ENCODE measurements around the gene RRP9.
"Not testable (repeated sequence)": the region's sequence is repeated elsewhere in the genome, so short reads cannot be mapped to it uniquely, and the experiment has no call there.

Gene RRP9

DNA sequence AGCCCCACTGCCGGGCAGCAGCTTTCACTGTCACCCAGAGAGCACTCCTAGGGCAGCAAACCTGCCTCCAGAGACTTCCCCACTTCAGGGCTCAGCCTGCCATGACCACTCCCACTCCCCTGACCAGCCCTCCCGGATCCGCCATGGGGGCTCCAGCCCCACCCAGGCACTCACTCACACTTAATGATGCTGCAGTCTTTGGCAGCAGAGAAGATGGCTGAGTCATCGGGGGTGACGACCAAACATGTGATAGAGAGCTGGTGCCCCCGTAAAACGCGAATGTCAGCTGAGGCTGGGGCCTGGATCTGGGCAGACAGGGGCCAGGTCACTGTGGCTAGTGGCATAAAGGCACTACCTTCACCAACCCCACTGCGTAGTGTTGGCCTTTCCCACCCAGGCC is 4.7 kb downstream of the RRP9 start:
- DNase-seq: no peak

DNA sequence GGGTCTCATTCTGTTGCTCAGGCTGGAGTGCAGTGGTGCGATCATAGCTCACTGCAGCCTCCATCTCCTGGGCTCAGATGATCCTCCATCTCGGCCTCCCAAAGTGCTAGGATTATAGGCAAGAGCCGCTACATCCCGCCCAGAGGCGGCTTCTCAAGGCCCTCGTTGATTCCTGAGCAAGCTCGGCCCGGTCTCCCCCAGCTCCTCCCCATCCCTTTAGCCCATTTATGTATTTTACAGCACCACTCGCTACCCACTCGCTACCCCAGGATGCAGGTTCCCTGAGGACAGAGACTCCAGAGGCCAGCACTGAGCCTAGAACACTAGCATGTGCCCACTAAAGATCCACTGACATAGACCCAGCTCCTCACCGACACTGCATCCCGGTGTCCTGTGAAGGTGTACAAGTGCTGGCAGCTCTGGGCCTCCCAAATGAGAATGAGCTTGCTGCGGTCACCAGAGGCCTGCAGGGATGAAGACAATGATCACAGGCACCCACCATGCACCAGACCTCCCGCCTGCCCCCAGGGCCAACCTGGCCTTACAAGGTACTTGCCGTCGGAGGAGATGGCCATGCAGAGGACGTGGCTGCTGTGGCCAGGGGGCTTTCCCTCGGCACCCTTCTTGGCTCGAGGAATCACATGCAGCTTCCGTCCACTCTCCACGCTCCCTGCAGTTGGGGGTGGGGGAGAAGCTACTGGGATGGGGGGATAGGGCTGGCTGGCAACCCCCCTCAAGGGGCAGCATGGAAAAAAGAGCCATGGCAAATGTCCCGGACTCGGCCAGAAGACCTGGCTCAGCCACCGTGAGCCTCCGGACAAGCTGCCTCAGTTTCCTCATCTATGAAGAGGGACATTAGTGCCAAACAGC is 5.6 kb downstream of the RRP9 start:
- no peak for DNase-seq

DNA sequence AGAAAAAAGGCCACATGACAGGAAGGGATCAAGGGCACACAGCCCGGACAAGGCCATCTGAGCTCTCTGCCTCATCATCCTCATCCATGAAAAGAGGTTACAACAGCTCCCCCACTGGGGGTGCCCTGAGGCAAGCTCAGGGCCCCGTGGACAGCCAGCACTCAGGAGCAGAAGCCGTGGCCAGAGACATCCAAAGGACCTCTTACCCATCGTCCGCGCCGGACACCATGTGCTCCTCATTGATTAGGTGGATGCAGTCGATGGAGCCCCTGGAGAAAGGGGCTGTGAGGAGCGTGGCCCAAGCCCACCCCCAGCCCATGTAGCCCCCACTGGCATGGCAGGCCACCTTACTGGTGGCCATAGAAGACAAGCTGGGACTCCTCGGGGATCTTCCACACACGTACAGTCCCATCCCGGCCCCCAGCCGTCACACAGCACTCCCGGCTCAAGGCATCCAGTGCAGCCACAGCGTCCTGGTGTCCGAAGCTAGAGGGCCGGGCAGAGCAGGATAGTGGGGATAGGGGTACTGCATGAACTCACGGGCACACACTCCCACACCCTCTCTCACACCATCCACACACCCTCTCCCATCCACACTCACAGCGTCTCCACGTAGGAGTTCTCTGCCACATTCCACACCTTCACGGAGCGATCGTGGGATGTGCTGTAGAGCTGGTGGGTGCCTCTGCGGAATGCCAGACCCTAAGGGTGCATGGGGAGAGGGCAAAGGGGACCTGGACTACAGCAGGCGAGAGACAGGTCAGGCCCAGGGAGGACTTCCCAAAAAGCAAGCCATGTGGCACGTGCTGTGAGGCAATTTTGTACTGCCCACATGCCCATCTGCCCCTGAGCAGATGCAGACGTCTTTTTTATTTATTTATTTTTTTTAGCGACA is 6.5 kb downstream of the RRP9 start:
- DNase-seq: no peak

DNA sequence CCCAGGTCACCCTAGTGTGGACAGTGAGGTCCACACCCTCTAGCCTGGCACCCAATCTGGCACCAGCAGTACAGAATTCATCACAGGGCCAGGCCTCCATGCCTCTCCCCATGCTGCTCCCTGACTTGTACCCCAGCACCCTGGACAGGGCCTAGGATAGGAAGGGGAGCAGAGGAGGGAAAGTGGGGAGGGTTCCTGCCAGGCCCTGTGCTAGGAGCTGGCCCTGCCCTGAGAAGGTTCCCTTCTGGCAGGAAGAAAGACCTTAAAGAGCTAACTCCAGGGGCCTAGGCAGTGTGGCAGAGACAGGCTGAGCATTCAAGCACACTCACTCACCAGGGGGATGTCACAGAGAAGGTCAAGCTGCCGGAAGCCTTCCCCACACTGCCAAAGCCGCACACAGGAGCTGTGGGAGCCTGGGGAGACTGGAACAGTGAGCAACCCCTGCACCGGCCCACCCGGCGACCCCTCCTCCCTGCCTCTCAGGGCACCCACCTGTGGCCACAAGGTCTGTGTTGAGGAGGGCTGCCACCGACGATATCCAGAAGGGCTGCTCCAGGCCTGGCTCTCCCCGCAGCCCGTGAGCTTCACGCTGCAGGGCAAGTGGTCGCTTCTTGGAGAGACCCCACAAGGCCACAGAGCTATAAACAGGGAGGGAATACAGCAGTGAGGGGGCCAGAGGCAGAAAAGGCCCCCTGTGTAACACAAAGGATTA is 7.4 kb downstream of the RRP9 start:
- no peak for DNase-seq

DNA sequence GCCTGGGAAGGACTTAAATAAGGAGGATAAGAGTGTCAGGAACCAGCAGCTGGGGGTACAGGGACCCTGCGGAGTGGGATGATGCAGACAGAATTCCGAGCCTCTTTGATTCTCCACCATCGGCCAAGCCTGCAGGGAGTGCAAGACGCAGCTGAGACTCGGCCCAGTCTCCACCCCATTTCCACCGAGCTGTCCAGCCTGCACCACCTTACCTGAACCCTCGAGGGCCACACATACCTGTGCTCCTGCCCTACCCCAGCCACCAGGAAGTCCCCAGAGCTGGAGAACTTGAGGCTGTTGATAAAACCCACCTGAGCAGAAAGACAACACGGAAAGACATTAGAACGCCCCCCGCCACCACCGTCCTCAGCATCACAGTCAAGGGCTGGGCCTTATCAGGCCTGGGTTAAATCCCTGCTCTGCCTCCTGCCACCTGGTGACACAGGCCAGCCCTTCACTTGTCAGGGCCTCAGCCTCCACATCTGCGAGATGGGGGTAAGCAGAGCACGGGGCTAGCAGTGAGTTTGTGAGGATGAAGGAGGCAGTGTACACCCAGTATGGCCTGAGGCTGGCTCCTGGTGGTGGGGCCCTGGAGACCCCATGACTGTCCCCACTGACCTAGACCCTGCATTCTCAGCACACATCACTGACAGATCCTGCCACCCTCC is 8.1 kb downstream of the RRP9 start:
- no peak for DNase-seq

DNA sequence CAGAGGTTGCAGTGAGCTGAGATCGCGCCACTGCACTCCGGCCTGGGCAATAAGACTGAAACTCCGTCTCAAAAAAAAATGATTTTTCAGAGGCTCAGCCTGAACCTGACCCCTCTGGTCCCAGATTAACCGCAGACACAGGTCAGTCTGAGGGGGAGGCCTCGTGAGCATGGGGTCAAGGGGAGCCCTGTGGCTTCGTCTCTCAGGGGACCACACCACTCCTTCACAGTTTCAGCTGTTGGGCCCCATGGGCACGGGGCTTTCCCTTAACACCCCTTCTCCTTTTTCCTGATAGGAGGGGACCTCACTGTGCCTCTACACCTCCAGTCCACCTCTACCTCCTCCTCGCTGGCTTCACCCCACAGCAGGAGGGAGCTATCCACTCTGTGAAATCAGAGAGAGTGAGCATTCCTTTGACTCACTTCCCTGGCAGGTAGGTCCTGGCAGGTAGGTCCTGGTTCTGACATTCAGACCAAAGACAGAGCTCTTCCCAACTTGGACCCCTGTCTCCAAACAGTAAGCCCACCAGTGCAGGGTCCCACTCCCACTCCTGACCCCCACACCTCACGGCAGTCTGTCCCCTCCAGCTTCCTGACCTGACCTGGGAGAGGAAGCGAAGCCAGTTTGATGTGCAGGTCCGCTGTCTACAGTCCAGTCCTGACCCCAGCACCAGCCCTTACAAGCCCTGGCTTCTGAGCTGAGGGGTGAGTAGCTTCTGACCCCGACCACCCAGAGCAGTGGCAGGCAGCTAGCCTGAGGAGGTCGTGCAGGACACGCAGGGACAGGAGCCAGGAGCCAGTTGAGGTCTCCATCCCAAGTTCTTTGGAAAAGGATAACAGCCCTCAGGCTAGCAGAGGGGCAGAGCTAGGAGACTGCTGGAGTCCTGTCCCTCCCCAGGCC is 9.0 kb downstream of the RRP9 start:
- no peak for DNase-seq

DNA sequence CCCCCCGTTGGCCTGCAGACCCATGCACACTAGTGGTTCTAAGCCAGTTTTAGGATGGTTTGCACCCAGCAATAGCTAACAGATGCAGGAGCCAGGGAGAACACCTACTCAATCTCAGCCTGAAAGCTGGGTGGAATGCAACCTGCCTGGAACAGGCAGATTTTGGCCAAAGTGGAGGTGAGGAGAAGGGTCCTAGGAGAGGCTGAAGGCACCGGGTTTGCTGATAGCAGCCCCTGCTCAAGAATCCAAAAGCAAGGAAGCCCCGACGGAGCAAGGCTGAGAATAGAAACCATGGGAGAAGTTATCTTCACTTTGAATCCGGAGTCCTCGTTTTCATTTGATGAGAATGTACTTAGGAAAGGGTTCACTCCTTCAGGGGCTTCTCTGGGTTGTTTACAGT is 9.9 kb downstream of the RRP9 start:
- DNase-seq: no peak

DNA sequence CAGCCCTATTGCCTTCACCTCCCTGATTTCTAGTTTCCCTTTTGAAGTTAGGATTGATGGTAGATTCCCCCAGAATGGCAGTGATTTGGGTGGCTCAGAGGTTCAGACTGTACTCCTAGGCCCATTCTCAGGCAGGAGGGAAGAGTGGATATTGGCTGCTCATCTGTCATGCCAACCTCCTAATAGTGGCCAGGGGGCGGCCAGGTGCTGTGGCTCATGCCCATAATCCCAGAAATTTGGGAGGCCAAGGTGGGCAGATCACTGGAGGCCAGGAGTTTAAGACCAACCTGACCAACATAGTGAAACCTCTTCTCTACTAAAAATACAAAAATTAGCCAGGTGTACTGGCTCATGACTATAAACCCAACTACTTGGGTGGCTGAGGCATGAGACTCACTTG is 11.3 kb downstream of the RRP9 start:
- no peak for DNase-seq

DNA sequence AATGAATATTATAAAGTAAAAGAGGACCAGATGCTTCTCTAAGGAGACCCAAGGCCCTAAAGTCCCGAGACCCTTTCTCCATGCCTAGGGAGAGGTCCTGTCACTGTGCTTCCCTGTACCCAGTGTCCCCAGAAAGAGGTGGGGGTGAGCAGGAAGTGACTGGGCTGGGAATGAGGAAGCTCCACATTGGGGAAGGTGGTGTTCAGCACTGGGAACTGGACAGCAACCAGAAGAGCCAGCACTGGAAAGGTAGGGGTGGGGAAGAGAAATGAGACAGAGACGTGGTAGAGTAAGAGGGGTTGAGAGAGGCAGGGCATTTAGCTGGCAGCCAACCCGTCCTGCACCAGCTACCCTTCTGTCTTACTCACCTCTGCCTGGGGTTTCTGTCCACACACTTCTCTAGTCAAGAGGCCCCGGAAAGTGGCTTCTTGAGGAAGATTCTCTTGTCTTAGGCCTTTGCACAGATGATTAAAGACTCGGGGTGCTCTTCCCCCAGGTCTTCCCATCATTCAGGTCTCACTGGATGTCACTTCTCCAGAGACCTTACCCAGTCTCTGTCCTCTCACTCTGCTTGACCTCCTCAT is 12.2 kb downstream of the RRP9 start:
- no peak for DNase-seq

DNA sequence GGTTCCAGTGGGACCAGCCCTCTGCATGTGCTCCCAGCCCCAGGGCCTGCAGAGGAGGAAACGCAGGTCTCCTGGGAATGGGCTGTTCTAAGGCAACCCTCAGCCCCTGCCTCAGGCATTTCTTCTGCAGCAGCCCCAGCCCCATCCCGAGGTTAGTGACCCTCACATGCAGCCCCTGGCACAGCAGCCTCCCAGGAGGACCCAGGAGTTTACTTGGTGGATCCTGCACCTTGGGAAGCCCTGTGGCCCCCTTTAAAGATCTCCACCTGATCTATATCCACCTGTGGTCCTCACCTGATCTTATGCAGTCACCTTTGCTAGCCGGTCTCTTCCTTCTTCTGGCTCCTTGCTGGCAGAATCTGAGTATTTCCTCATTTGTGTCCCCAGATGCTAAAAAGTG is 12.7 kb downstream of the RRP9 start:
- DNase-seq: not testable (repeated sequence)

DNA sequence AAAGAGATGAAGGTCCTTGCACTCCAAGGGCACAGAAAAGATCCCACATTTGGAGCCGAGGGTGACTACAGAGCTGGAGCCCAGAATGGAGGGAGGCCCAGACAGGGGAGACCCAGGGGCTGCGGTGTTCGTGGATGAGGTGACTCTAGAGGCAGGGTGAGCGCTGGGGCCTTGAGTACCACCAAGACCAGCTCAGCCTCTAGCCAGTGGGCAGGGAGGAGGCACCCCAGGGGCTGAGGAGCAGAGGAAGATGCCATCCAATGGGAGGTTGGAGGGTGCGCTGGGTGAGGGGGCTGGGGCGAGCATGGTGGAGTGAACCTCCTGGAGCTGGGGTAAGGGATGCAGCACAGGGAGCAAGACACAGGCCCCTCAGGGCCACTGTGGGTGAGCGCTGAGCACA is 13.3 kb downstream of the RRP9 start:
- no peak for DNase-seq

DNA sequence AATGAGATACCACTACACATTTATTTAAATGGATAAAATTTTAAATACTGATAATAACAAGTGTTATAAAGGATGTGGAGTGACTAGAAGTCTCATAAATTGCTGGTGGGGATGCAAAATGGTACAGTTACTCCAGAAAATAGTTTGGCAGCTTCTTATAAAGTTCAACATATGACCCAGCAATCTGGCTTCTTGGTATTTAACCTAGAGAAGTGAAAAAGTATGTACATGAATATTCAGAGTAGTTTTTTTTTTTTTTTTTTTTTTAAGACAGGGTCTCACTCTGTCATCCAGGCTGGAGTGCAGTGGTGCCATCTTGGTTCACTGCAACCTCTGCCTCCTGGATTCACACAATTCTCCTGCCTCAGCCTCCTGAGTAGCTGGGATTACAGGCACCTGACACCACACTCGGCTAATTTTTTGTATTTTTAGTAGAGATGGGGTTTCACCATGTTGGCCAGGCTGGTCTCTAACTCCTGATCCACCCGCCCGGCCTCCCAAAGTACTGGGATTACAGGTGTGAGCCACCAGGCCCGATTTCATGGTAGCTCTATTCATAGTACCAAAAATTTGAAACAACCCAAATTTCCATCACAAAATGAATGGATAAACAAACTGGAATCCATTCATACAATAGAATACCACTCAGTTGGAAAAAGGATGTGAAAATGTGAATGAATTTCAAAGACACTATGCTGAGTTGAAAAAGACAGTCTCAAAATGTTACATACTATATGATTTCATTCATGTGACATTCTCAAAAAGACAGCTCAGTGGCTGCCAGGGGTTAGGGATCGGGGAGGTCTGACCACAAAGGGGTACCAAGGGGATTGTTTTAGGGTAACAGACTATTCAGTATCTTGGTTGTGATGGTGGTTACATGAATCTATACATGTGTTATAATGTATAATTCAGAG is 14.4 kb downstream of the RRP9 start:
- DNase-seq: no peak

DNA sequence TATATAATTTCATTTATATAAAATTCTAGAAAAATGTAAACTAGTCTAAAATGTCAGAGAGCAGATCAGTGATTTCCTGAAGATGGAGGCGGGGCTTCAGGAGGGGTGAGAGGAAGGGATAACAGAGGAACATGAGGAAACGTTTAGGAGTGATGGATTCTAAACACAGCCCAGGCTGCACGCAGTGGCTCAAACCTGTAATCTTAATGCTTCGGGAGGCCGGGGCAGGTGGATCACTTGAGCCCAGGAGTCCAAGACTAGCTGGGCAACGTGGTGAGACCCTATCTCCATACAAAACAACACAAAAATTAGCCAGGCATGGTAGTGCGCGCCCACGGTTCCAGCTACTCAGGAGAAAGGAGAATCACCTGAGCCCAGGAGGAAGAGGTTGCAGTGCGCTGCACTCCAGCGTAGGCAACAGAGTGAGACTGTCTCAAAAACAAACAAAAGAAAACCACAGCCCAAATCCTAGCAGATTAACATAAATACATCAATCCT is 20.6 kb downstream of the RRP9 start:
- no peak for DNase-seq

DNA sequence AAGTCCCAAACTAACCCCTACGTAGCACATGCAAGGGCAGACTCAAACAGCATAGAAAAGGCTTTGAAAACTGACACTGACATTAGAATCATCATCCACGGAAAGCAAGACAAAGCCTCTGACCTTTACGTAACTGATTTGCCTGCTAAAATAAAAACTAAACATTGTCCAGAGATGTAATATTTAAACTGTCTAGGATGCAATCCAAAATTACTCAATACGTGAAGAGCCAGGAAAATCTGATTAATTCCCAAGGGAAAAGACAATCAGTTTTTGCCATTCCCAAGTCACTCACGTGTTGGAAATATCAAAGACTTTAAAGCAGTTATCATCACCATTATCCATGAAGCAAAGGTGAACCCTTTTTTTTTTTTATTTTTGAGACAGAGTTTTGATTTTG is 25.3 kb downstream of the RRP9 start:
- no peak for DNase-seq

DNA sequence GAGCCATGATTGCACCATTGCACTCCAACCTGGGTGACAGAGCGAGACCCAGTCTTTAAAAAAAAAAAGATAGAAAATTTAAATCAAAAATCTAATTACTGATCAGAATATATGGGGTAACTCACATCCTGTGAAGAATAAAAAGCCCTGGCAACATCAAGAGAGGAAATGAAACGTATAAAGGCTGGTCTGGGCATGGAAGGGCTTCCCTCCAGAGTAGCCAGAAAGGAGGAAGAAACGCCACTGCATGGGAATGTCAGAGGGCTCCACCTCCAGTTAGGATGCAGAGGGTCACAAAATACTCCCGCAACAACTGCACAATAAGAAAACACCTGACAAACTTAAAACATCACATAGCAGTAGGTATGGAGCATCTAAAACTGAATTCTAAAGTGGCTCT is 33.7 kb downstream of the RRP9 start:
- DNase-seq: no peak

DNA sequence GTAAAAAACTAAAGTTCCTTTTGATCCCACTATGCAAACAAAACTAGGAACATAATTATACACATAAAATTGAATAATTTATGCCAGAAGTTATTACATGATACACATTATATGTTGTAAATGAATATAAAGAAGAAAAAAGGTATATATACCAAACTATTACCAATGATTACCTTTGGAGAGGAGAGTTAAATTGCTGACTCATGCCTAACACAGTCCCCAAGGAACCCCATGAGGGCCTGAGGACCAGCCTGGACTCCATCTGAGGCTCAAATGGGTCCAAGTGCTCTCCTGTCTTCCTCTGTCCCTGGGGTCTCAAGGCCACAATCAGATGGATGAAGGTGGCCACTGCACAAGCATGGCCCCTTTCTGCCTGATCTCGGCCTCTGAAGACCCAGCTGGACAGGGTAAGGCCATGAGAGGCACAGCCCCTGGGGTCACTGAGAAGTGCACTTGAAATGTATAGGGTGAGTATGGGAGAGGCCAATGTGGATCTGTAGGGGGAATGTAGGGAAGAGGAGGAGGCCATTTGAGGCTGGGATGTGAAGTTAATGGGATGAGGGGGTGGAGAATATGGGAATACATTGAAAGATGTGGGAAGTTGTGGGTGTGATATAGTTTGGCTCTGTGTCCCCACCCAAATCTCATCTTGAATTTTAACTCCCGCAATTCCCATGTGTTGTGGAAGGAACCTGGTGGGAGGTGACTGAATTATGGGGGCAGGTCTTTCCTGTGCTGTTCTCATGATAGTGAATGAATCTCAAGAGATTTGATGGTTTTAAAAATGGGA is 37.5 kb downstream of the RRP9 start:
- no peak for DNase-seq

DNA sequence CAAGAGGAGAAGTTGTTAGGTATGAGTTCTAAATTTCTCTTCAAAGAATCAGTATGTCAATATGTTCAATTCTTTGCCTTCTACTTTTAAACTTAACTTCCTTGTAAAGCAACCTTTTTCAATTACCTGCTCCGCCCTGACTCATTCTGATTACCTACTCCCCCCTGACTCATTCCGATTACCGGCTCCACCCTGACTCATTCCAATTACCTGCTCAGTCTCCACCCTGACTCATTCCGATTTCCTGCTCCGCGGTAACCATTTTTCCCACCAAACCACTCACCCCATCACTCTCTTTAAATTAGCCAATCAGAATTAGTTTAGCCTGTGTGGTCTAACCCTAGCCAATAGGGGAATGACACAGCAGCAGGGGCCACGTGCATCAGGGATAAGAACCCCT is 39.3 kb downstream of the RRP9 start:
- not testable (repeated sequence) for DNase-seq

DNA sequence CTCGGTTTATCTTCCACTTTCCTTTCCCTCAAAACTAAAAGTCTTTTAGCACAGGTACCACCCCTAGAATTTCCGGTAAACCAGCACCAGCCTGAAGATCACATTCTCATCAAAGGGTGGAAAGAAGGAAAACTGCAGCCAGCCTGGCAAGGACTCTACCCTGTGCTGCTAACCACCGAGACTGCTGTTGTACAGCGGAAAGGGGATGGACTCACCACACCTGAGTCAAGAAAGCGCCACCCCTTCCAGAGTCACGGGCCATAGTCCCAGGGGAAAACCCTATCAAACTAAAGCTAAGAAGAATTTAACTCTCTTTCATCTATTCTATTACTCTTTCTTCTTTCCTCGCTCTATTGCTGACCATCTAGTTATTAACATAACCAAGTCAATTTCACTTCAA is 41.7 kb downstream of the RRP9 start:
- not testable (repeated sequence) for DNase-seq

DNA sequence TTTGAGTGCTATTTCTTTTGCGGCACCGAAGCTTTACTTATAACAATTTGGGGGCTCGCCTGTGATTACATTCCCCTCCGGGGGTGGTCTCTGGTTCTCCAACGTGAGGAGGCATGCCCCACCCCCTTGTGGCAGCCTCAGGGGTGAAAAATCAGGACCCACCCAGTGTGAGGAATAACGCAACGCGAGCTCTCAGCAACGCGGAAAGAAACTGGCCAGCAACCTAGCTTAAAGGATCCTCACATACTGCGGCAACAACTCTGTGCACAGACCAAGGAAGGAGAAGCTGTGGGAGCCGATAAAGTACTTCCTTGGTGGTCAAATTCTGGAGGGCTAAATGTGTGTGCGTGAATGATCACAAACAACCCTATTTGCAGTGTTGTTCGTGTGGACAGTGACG is 44.3 kb downstream of the RRP9 start:
- no peak for DNase-seq

Data from NCI-H1930 (cell line).